Measurements from ENCODE around the gene NPPA. TPM values are rescaled to one million over a fixed set of nuclear protein-coding genes. Genes with fewer than 3 reads are reported as not detected.

Gene NPPA
- total RNA-seq, 1 donor from 2014 or later, result not detected

DNA sequence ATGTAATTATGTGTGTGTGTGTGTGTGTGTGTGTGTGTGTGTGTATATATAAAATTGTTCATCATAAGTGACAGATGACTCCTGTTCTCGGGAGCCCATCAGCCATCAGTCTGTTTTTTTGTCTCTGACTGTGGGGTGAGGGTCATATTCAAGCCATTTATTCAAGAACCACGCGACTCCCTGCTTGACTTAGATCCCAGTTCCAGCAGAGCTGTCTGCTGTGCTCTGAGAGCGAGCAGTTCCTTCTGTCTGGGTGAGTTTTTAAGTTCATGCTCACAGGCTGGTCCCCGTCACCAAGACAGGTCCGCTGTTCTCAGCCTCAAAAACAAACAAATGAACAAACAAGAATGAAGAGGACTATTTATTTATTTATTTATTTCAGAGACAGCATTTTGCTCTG is 29.5 kb upstream of the NPPA start:
- H3K27me3 ChIP-seq (ENCODE audit: control insufficient read depth, insufficient read depth, low read length), result peaks cover 34% of the 10 kb centered on the region
- no peak for DNase-seq (ENCODE audit: low read depth)
- H3K36me3 ChIP-seq (ENCODE audit: control insufficient read depth, insufficient read depth, low read length), result no peaks in the 10 kb centered on the region
- no peak overlapping the region for H3K4me3 ChIP-seq (ENCODE audit: low read depth, low read length)
- no peak for TF ChIP-seq CTCF (IDR thresholded peaks at IDR 0.05; ENCODE audit: insufficient read depth, low read length, poor library complexity, severe bottlenecking)

- DNase-seq (ENCODE audit: low read depth), result no peak
- Histone ChIP-seq H3K36me3 (ENCODE audit: control insufficient read depth, insufficient read depth, low read length) (no peaks in the 10 kb centered on the region), H3K27me3 (ENCODE audit: control insufficient read depth, insufficient read depth, low read length) (peaks cover 40% of the 10 kb centered on the region), H3K4me3 (ENCODE audit: low read depth, low read length) (no peak overlapping the region)
- no peak for TF ChIP-seq CTCF (IDR thresholded peaks at IDR 0.05; ENCODE audit: insufficient read depth, low read length, poor library complexity, severe bottlenecking)
Observed at GRCh38 chr1:11875094-11875493, 27.5 kb upstream of the NPPA start.

DNA sequence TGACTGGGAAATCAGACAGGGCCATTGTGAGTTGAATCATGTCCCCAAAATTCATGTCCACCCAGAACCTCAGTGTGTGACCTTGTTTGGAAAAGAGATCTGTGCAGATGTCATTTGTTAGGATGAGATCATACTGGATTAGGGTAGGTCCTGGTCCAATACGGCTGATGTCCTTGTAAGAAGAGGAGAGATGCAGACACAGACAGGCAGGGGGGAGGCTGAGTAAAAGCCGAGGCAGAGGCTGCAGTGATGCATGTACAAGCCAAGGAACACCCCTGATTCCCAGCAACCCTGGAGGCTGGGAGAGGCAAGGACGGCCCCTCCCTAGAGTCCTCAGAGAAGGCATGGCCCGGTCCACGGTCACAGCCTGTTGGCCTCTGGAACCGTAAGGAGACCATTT is 27.0 kb upstream of the NPPA start:
- no peak for TF ChIP-seq CTCF (IDR thresholded peaks at IDR 0.05; ENCODE audit: insufficient read depth, low read length, poor library complexity, severe bottlenecking)
- Histone ChIP-seq H3K27me3 (ENCODE audit: control insufficient read depth, insufficient read depth, low read length) (peaks cover 39% of the 10 kb centered on the region), H3K36me3 (ENCODE audit: control insufficient read depth, insufficient read depth, low read length) (no peaks in the 10 kb centered on the region), H3K4me3 (ENCODE audit: low read depth, low read length) (no peak overlapping the region)
- DNase-seq (ENCODE audit: low read depth), result no peak

DNA sequence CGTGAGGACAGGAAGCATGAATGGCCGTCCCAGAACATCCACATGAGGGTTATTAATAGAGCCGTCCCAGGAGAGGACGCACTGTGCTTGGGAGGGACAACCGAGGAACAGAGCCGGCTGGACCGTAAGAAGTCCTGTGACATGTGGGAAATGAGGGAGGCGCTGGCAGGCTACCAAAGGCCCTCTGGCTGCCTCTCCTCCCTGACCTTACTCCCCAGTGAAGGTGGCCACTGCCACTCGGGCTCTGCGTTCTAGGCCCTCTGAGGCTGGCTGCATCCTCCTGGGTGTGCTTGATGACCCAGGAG is 26.6 kb upstream of the NPPA start:
- TF ChIP-seq CTCF (IDR thresholded peaks at IDR 0.05; ENCODE audit: insufficient read depth, low read length, poor library complexity, severe bottlenecking), result no peak
- no peak for DNase-seq (ENCODE audit: low read depth)
- Histone ChIP-seq H3K4me3 (ENCODE audit: low read depth, low read length) (no peak overlapping the region), H3K27me3 (ENCODE audit: control insufficient read depth, insufficient read depth, low read length) (peaks cover 39% of the 10 kb centered on the region), H3K36me3 (ENCODE audit: control insufficient read depth, insufficient read depth, low read length) (no peaks in the 10 kb centered on the region)

- no peak for DNase-seq (ENCODE audit: low read depth)
- Histone ChIP-seq H3K4me3 (ENCODE audit: low read depth, low read length) (no peak overlapping the region), H3K27me3 (ENCODE audit: control insufficient read depth, insufficient read depth, low read length) (peaks cover 36% of the 10 kb centered on the region), H3K36me3 (ENCODE audit: control insufficient read depth, insufficient read depth, low read length) (no peaks in the 10 kb centered on the region)
- no peak for TF ChIP-seq CTCF (IDR thresholded peaks at IDR 0.05; ENCODE audit: insufficient read depth, low read length, poor library complexity, severe bottlenecking)
Observed at GRCh38 chr1:11873395-11874257, 26.0 kb upstream of the NPPA start.

DNA sequence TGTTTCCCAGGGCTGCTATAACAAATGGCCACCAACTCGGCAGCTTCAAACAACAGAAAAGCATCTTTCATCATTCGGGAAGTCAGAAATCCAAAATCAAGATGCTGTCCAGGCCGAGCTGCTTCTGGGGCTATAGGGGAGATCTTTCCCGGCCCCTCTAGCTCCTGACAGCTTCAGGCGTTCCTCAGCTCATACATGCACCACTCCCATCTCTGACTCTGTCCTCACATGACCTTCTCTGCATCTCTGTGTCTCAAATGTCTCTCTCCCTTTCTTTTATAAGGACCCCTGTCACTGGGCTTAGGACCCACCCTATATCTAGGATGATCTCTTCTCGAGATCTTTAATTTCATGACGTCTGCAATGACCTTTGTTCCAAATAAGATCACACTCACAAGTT is 25.0 kb upstream of the NPPA start:
- TF ChIP-seq CTCF (IDR thresholded peaks at IDR 0.05; ENCODE audit: insufficient read depth, low read length, poor library complexity, severe bottlenecking), result no peak
- Histone ChIP-seq H3K27me3 (ENCODE audit: control insufficient read depth, insufficient read depth, low read length) (peaks cover 38% of the 10 kb centered on the region), H3K4me3 (ENCODE audit: low read depth, low read length) (no peak overlapping the region), H3K36me3 (ENCODE audit: control insufficient read depth, insufficient read depth, low read length) (no peaks in the 10 kb centered on the region)
- no peak for DNase-seq (ENCODE audit: low read depth)

Data from kidney epithelial cell (primary cell).